Heart left ventricle (tissue), 13 donors: ENCODE measurements around the gene BRF1.

Experiments
- CTCF ChIP-seq, 12 donors: fragments of 200-600 bp; sonication (generic) in 4 of 12; IDR thresholded peaks; one replicate each; pipeline versions ENCODE4 v1.5.0 to v1.8.0; 2018 to 2022; ENCODE audit warnings: antibody characterized with exemption in 12 of 12, mild to moderate bottlenecking in 5 of 12
- POLR2A ChIP-seq, 2 donors: fragments of 450-650 bp; IDR thresholded peaks; one replicate each; pipeline ENCODE4 v1.6.1; 2017; ENCODE audit warnings: antibody characterized with exemption in 2 of 2, mild to moderate bottlenecking in 2 of 2, moderate library complexity in 2 of 2
- donor health status: ischemic (EF 13 %, LVEDD 7.1; RV severe dilation, severe dysfunction).
- donor health status: DM: no; HTN: yes; CAD: no.
- donor health status: DM: no; HTN: no; CAD: no.
- donor health status: ischemic (EF 25% LVEDD 6.9; RV normal size, moderate dysfunction).
- donor health status: ischemic (EF 25% LVEDD 5.7; RV mildly dilated, moderate dysfunction).
- donor health status: ischemic (EF 35%, LVEDD 5.7; RV mildly dilated, moderate dysfunction).
- donor health status: nonischemic (EF 11% LVEDD 7.7; RV severe dilation, severe dysfunction).
- donor health status: DM: yes; HTN: yes; CAD: no.
- donor health status: PGD.
- donor health status: ischemic (EF 29% LVEDD 5.4; RV normal size, mild dysfunction).
- donor health status: nonischemic (EF 23%, LVEDD 6.1; RV moderate dilation, normal function).

GRCh38 chr14:105201925-105202513 is 98.8 kb downstream of the BRF1 start:
- TF ChIP-seq CTCF (IDR thresholded peaks at IDR 0.05) (no peak), POLR2A (IDR thresholded peaks at IDR 0.05) (no peak)
